Measurements from ENCODE around the gene SUOX. TPM values are rescaled to one million over a fixed set of nuclear protein-coding genes. Genes with fewer than 3 reads are reported as not detected.

SUOX gene
- total RNA-seq, 2 donors from 2014 or later, result 23.9 to 37.7 TPM

GRCh38 chr12:55965240-55965639 lies 31.8 kb upstream of the SUOX start:
- no peak overlapping the region for H3K27ac ChIP-seq
- no peaks in the 10 kb centered on the region for H3K27me3 ChIP-seq
- TF ChIP-seq, protein P1, sequence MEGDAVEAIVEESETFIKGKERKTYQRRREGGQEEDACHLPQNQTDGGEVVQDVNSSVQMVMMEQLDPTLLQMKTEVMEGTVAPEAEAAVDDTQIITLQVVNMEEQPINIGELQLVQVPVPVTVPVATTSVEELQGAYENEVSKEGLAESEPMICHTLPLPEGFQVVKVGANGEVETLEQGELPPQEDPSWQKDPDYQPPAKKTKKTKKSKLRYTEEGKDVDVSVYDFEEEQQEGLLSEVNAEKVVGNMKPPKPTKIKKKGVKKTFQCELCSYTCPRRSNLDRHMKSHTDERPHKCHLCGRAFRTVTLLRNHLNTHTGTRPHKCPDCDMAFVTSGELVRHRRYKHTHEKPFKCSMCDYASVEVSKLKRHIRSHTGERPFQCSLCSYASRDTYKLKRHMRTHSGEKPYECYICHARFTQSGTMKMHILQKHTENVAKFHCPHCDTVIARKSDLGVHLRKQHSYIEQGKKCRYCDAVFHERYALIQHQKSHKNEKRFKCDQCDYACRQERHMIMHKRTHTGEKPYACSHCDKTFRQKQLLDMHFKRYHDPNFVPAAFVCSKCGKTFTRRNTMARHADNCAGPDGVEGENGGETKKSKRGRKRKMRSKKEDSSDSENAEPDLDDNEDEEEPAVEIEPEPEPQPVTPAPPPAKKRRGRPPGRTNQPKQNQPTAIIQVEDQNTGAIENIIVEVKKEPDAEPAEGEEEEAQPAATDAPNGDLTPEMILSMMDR (IDR thresholded peaks at IDR 0.05), result no peak
- DNase-seq (ENCODE audit: low spot score), result no peak
- H3K9me3 ChIP-seq, result no peaks in the 10 kb centered on the region
- no peaks in the 10 kb centered on the region for H3K36me3 ChIP-seq
- H3K4me3 ChIP-seq, result no peak overlapping the region
- H3K4me1 ChIP-seq, result peaks cover 0 to 17% of the 10 kb centered on the region in 2 donors

DNA sequence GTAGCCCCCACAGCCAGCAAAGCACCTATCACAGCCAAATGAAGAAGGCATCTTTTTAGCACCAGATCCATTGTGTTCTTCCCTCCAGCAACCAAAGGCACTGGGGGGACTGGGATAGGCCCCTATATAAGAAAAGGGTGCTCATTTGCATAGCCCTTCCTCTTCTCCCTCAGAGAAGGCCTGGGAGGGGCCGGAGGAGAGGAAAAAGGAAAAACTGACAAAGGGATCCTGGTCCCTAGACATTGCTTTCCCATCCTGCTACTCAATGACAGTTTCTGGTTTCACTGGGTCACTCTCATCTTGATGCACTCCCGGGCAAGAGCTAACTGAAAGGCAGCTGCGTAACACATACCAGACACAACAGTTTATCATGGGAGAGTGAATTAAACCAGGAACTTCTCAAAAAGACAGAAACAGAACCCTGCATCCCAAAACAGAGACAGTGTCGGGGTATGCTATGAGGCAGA lies 31.1 kb upstream of the SUOX start, which contains the start of gene PMEL:
TSS of gene PMEL (minus strand) at position 102 of the 467 bp plus-strand sequence. CDS start at position 71, 31 bp downstream.
- DNase-seq (ENCODE audit: low spot score), result no peak
- no peaks in the 10 kb centered on the region for H3K36me3 ChIP-seq
- peaks cover 0 to 17% of the 10 kb centered on the region in 2 donors for H3K4me1 ChIP-seq
- H3K27me3 ChIP-seq, result no peaks in the 10 kb centered on the region
- no peaks in the 10 kb centered on the region for H3K9me3 ChIP-seq
- H3K27ac ChIP-seq, result peak within 1 kb of the TSS; percentile 77 to 83
- TF ChIP-seq, protein P1 (IDR thresholded peaks at IDR 0.05), result no peak
- H3K4me3 ChIP-seq, result peak within 1 kb of the TSS; percentile 70 to 80

GRCh38 chr12:55966408-55967281 lies 30.4 kb upstream of the SUOX start, which contains the start of gene CDK2:
Gene CDK2, plus strand, starts transcription at chr12:55966830. Its CDS starts 179 bp downstream, at chr12:55967009.
- Histone ChIP-seq H3K9me3 (no peaks in the 10 kb centered on the region), H3K27me3 (no peaks in the 10 kb centered on the region), H3K27ac (peak within 1 kb of the TSS; percentile 77 to 83), H3K4me1 (peaks cover 0 to 17% of the 10 kb centered on the region in 2 donors), H3K4me3 (peak within 1 kb of the TSS; percentile 70 to 80), H3K36me3 (no peaks in the 10 kb centered on the region)
- peak; percentile 96 for DNase-seq (ENCODE audit: low spot score)
- TF ChIP-seq, protein P1 (IDR thresholded peaks at IDR 0.05), result no peak

DNA sequence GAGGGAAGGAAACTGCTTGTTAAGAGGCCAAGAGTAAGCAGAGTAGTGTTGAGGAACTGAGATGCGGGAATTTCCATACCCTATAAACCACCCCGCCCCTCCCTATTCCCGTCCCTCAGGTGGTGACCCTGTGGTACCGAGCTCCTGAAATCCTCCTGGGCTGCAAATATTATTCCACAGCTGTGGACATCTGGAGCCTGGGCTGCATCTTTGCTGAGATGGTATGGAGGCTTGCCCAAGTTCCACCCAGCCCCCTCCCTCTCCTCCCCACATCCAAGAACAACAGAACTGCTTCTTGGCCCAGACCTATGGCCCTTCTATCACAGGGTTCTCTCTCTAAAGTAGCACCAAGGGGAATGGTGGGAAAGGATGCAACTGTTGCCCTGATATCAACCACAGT lies 27.7 kb upstream of the SUOX start:
- DNase-seq (ENCODE audit: low spot score), result no peak
- TF ChIP-seq, protein P1 (IDR thresholded peaks at IDR 0.05), result no peak
- Histone ChIP-seq H3K36me3 (no peaks in the 10 kb centered on the region), H3K4me3 (no peak overlapping the region), H3K27me3 (no peaks in the 10 kb centered on the region), H3K27ac (no peak overlapping the region), H3K4me1 (peaks cover 0 to 23% of the 10 kb centered on the region in 2 donors), H3K9me3 (no peaks in the 10 kb centered on the region)

- Histone ChIP-seq H3K4me3 (no peak overlapping the region), H3K36me3 (no peaks in the 10 kb centered on the region), H3K9me3 (no peaks in the 10 kb centered on the region), H3K27me3 (no peaks in the 10 kb centered on the region), H3K4me1 (peaks cover 0 to 32% of the 10 kb centered on the region in 2 donors), H3K27ac (no peak overlapping the region)
- DNase-seq (ENCODE audit: low spot score), result no peak
- TF ChIP-seq, protein P1 (IDR thresholded peaks at IDR 0.05), result no peak
Measured at GRCh38 chr12:55970775-55971174, 26.3 kb upstream of the SUOX start.

Measured in right atrium auricular region (tissue), 2 donors.